Stomach (tissue), 4 donors: ENCODE results near the gene FGF12.

ENCODE experiments used
- EP300 ChIP-seq: sonication (generic); formaldehyde crosslinking; IDR thresholded peaks from one replicate; pipeline ENCODE4 v1.6.1; 2017; ENCODE audit warnings: antibody characterized with exemption
- POLR2A ChIP-seq, 4 donors: fragments of 450-650 bp; IDR thresholded peaks; one replicate each; pipeline ENCODE4 v1.6.1; 2016; ENCODE audit warnings: antibody characterized with exemption in 4 of 4, control low read depth in 2 of 4, mild to moderate bottlenecking in 1 of 4, moderate library complexity in 1 of 4
- POLR2AphosphoS5 ChIP-seq, 3 donors: sonication (generic); formaldehyde crosslinking; IDR thresholded peaks; one replicate each; pipeline ENCODE4 v1.6.1; 2016; ENCODE audit warnings: antibody characterized with exemption in 3 of 3
- TF ChIP-seq, protein P1 (sequence below), 7 experiments: fragments of 450-650 bp in 4 of 7; fragments of 200-600 bp in 3 of 7; sonication (generic) in 3 of 7; IDR thresholded peaks; one replicate each; pipeline ENCODE4 v1.5.1; 2016 to 2019; ENCODE audit warnings: antibody characterized with exemption in 7 of 7, control low read depth in 2 of 7, mild to moderate bottlenecking in 1 of 7

- TF ChIP-seq, protein P1, sequence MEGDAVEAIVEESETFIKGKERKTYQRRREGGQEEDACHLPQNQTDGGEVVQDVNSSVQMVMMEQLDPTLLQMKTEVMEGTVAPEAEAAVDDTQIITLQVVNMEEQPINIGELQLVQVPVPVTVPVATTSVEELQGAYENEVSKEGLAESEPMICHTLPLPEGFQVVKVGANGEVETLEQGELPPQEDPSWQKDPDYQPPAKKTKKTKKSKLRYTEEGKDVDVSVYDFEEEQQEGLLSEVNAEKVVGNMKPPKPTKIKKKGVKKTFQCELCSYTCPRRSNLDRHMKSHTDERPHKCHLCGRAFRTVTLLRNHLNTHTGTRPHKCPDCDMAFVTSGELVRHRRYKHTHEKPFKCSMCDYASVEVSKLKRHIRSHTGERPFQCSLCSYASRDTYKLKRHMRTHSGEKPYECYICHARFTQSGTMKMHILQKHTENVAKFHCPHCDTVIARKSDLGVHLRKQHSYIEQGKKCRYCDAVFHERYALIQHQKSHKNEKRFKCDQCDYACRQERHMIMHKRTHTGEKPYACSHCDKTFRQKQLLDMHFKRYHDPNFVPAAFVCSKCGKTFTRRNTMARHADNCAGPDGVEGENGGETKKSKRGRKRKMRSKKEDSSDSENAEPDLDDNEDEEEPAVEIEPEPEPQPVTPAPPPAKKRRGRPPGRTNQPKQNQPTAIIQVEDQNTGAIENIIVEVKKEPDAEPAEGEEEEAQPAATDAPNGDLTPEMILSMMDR (IDR thresholded peaks at IDR 0.05): no peak
- TF ChIP-seq EP300 (no peak), POLR2A (IDR thresholded peaks at IDR 0.05) (no peak), POLR2AphosphoS5 (IDR thresholded peaks at IDR 0.05) (no peak)
These were observed 605.4 kb downstream of the FGF12 start for GRCh38 chr3:192121923-192122322.
